ENCODE measurements around the gene MYH6. TPM values are rescaled to one million over a fixed set of nuclear protein-coding genes. Genes with fewer than 3 reads are reported as not detected.

Gene MYH6
- total RNA-seq, 1 donor from 2014 or later: 1.6 TPM

GRCh38 chr14:23347406-23348296 lies 60.4 kb downstream of the MYH6 start:
- H3K4me1 Mint-ChIP-seq (ENCODE audit: unreplicated experiment): peaks cover 7% of the 10 kb centered on the region
- TF ChIP-seq, protein P1, sequence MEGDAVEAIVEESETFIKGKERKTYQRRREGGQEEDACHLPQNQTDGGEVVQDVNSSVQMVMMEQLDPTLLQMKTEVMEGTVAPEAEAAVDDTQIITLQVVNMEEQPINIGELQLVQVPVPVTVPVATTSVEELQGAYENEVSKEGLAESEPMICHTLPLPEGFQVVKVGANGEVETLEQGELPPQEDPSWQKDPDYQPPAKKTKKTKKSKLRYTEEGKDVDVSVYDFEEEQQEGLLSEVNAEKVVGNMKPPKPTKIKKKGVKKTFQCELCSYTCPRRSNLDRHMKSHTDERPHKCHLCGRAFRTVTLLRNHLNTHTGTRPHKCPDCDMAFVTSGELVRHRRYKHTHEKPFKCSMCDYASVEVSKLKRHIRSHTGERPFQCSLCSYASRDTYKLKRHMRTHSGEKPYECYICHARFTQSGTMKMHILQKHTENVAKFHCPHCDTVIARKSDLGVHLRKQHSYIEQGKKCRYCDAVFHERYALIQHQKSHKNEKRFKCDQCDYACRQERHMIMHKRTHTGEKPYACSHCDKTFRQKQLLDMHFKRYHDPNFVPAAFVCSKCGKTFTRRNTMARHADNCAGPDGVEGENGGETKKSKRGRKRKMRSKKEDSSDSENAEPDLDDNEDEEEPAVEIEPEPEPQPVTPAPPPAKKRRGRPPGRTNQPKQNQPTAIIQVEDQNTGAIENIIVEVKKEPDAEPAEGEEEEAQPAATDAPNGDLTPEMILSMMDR (IDR thresholded peaks at IDR 0.05; ENCODE audit: unreplicated experiment): no peak
- H3K36me3 Mint-ChIP-seq (ENCODE audit: low read depth, unreplicated experiment): peaks cover 21% of the 10 kb centered on the region
- no peak overlapping the region for H3K27ac Mint-ChIP-seq (ENCODE audit: unreplicated experiment)
- no peak overlapping the region for H3K4me3 Mint-ChIP-seq (ENCODE audit: unreplicated experiment)
- H3K9me3 Mint-ChIP-seq (ENCODE audit: unreplicated experiment): no peaks in the 10 kb centered on the region
- peaks cover 15% of the 10 kb centered on the region for H3K27me3 Mint-ChIP-seq (ENCODE audit: unreplicated experiment)
- DNase-seq (ENCODE audit: low spot score): no peak

DNA sequence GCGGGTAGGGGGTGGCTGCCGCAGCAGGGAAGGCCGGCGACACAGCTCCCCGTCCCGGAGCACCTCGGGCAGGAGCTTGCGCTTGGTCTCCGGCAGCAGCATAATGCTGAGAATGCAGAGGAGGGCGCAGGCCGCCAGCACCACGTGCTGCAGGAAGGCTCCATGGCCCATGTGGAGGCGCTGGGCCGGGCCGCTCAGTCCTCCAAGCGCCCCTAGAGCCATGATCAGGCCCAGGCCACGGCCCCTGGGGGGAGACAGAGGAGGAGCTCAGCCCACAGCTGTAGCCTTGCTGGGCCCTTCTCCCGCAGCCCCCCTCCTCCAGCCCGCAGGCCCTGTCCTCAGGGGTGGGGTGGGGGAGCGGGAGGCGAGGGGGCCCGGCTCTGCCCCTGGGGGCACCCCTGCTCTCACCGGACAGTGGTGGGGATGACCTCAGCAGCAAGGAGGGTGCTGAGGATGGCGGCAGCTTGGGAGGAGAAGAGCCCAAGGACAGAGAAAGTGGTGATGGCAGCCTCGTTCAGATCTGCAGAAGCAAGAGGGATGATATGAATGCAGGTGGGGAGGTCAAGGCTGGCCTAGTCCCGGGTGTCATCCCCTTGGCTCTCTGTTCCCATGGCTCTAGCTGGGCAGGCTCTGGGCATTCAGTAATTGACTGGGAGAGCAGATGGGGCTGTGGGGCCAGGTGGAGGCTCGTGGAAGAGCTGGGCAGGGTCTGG lies 61.2 kb downstream of the MYH6 start:
- Mint-ChIP-seq H3K27me3 (ENCODE audit: unreplicated experiment) (peaks cover 15% of the 10 kb centered on the region), H3K27ac (ENCODE audit: unreplicated experiment) (no peak overlapping the region)

DNA sequence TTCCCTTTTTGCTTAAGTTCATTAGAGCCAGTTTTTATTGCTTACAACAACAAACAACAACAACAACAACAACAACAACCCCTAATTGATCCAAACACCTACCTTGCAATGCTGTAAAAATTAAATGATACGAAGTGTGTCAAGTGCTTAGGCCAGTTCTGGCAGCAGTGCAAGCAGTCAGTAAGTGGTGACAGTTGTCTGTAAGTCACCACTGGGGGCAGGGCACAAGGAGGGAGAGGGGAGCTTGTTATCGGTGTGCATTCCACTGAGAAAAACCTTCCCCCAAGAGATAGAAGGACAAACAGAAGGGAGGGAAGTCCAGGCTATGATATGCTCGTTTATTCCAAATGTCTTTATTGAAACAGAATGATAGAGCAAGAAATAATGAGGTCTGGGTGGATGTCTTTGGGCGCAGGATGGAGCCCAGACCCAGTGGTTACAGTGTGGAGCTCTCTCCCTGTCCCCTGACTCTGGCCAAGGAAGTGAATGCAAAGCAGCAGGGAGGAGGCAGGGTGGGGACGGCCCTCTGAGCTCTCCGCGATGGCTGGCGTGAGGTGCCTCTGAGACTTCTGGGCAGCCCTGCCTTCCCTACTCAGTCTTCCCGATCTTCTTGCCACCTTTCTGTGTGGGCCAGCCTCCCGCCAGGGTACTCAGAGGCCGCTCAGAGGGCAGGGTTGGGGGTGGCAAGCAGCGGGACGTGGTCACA lies 61.9 kb downstream of the MYH6 start:
- H3K27me3 Mint-ChIP-seq (ENCODE audit: unreplicated experiment): peaks cover 12% of the 10 kb centered on the region
- no peak overlapping the region for H3K4me3 Mint-ChIP-seq (ENCODE audit: unreplicated experiment)

More for the DNA sequence above, 61.2 kb downstream of the MYH6 start:
- H3K9me3 Mint-ChIP-seq (ENCODE audit: unreplicated experiment): no peaks in the 10 kb centered on the region
- DNase-seq (ENCODE audit: low spot score): no peak
- H3K4me1 Mint-ChIP-seq (ENCODE audit: unreplicated experiment): peaks cover 7% of the 10 kb centered on the region
- TF ChIP-seq, protein P1 (IDR thresholded peaks at IDR 0.05; ENCODE audit: unreplicated experiment): no peak
- H3K4me3 Mint-ChIP-seq (ENCODE audit: unreplicated experiment): no peak overlapping the region
- peaks cover 21% of the 10 kb centered on the region for H3K36me3 Mint-ChIP-seq (ENCODE audit: low read depth, unreplicated experiment)

GRCh38 chr14:23344481-23344880 lies 63.6 kb downstream of the MYH6 start:
- H3K9me3 Mint-ChIP-seq (ENCODE audit: unreplicated experiment): no peaks in the 10 kb centered on the region

More for the DNA sequence above, 61.9 kb downstream of the MYH6 start:
- Mint-ChIP-seq H3K27ac (ENCODE audit: unreplicated experiment) (no peak overlapping the region), H3K4me1 (ENCODE audit: unreplicated experiment) (peaks cover 5% of the 10 kb centered on the region), H3K36me3 (ENCODE audit: low read depth, unreplicated experiment) (peaks cover 17% of the 10 kb centered on the region), H3K9me3 (ENCODE audit: unreplicated experiment) (no peaks in the 10 kb centered on the region)
- no peak for DNase-seq (ENCODE audit: low spot score)
- TF ChIP-seq, protein P1 (IDR thresholded peaks at IDR 0.05; ENCODE audit: unreplicated experiment): no peak

More at GRCh38 chr14:23344481-23344880, 63.6 kb downstream of the MYH6 start:
- no peaks in the 10 kb centered on the region for H3K4me1 Mint-ChIP-seq (ENCODE audit: unreplicated experiment)
- TF ChIP-seq, protein P1 (IDR thresholded peaks at IDR 0.05; ENCODE audit: unreplicated experiment): no peak
- no peak overlapping the region for H3K4me3 Mint-ChIP-seq (ENCODE audit: unreplicated experiment)
- DNase-seq (ENCODE audit: low spot score): no peak
- H3K27me3 Mint-ChIP-seq (ENCODE audit: unreplicated experiment): peaks cover 5% of the 10 kb centered on the region
- no peak overlapping the region for H3K27ac Mint-ChIP-seq (ENCODE audit: unreplicated experiment)
- H3K36me3 Mint-ChIP-seq (ENCODE audit: low read depth, unreplicated experiment): peaks cover 4% of the 10 kb centered on the region
